ENCODE results near the gene LRRC26.

DNA sequence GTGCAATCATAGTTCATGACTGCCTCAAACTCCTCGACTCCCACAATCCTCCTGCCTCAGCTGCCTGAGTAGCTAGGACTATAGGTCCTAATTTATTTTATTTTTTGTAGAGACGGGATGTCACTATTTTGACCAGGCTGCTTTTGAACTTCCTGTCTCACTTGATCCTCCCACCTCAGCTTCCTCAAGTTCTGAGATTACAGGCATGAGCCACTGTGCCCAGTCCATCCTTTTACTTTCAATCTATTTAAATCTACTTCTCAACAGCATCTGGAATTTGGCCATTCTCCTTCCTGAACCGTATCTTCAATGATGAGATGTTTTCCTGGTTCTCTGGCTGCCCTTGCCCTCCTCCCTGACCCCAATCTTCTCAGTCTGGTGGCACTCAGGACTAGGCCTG lies 43.1 kb downstream of the LRRC26 start:
- TF ChIP-seq EZH2 (IDR thresholded peaks at IDR 0.05; ENCODE audit: insufficient read depth, poor library complexity, severe bottlenecking) (no peak), EZH2phosphoT487 (IDR thresholded peaks at IDR 0.05; ENCODE audit: insufficient read depth, low read depth) (no peak)

Data from GM23248 (cell line).